ENCODE data around the gene TRAF4. TPM values are rescaled to one million over a fixed set of nuclear protein-coding genes. Genes with fewer than 3 reads are reported as not detected.

The TRAF4 gene
- total RNA-seq, 1 experiment from 2014 or later = 126 TPM

DNA sequence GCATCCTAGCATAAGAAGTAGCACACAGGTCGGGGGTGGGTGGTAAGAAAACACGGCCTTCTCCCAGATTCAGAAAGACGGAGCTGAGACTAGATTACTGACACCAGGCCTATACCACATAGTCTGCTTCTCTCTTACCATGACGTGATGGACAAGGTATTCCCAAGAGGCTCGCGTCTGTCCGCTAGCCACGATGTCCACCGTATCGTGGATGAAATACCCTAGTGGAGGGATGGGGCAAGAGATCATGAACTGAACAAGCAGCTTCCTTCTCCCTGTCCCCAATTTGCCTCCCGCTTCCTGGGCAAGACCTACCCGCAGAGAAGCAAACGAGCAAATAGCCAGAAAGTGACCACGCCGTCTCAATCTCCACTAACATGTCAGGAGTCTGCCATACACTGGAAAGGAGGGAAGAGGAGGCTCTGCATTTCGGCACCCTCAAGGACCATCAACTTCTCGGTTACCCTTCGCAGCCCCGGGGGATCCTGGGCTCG, 18.6 kb upstream of the TRAF4 start:
- TSS peak; percentile 35 for BruUV-seq (replicated peaks)
- H3K4me3 Mint-ChIP-seq (ENCODE audit: unreplicated experiment) = peak overlapping the region; percentile 91
- peak overlapping the region; percentile 87 for H3K27ac Mint-ChIP-seq (ENCODE audit: low read depth, unreplicated experiment)
- ChIA-PET POLR2A (interaction anchor here (0.7 to 18.0 kb wide), 25 partner anchors 10 to 867 kb away, joined by 3 to 1135 read pairs (median 5); partner anchors contain the start of genes BLTP2, DHRS13, FAM222B and FLOT2), CTCF (interaction anchor here (0.6 to 9.2 kb wide), 5 partner anchors 13 to 392 kb away, joined by 3 to 365 read pairs (median 4); partner anchors contain the start of genes PROCA1 and TRAF4)
- H3K9me3 Mint-ChIP-seq (ENCODE audit: unreplicated experiment) = no peaks in the 10 kb centered on the region
- no peak for TF ChIP-seq CTCF (IDR thresholded peaks at IDR 0.05; ENCODE audit: unreplicated experiment)
- peak; percentile 71 for DNase-seq (ENCODE audit: unreplicated experiment)
- no peaks in the 10 kb centered on the region for H3K27me3 Mint-ChIP-seq (ENCODE audit: insufficient read depth, unreplicated experiment)
- intact Hi-C loops (cut with micrococcal nuclease) = no loop called here
- H3K36me3 Mint-ChIP-seq (ENCODE audit: insufficient read depth, unreplicated experiment) = peaks cover 70% of the 10 kb centered on the region
- peaks cover 27% of the 10 kb centered on the region for H3K4me1 Mint-ChIP-seq (ENCODE audit: insufficient read depth, unreplicated experiment)

DNA sequence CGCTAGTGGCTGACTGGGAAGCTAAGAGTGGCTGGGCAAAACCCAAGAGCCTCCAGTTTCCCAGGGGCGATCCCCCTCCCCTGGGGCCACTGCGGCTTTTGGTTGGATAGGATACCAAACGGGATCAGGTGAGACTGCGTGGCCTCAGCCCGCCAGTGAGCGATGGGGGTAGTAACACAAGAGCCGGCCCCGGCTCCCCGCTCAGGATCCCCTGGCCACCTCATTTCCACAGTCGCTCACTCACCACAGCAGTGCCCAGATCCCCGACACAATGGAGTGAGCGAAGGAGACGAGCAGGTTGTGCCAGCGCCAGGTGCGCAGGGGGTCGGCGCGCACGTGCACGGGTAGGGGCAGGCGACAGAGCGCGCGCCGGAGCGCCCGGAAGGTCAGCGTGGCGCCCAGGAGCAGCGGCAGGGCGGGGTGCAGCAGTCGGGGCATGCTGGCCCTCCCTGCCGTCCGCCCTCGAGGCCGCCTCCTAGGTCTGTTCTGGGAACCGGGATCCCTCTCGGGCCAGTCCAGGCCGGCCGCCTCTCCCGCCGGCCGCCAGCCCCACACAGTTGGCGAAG, 18.1 kb upstream of the TRAF4 start:
- peaks cover 64% of the 10 kb centered on the region for H3K36me3 Mint-ChIP-seq (ENCODE audit: insufficient read depth, unreplicated experiment)
- peak; percentile 91 for DNase-seq (ENCODE audit: unreplicated experiment)
- ChIA-PET POLR2A (interaction anchor here (0.7 to 18.0 kb wide), 27 partner anchors 10 to 866 kb away, joined by 3 to 1135 read pairs (median 6); partner anchors contain the start of genes BLTP2, DHRS13, FAM222B and FLOT2), CTCF (interaction anchor here (0.5 to 9.2 kb wide), 17 partner anchors 9 to 393 kb away, joined by 3 to 365 read pairs (median 10); partner anchors contain the start of genes FLOT2 and TRAF4)
- H3K4me3 Mint-ChIP-seq (ENCODE audit: unreplicated experiment) = peak overlapping the region; percentile 91
- peak overlapping the region; percentile 87 for H3K27ac Mint-ChIP-seq (ENCODE audit: low read depth, unreplicated experiment)
- BruUV-seq (replicated peaks) = no TSS peak
- intact Hi-C loops (cut with micrococcal nuclease) = loop anchor here (1.0 to 2.0 kb wide), 3 partner anchors 154 to 227 kb away; partner anchors contain the start of gene DHRS13
- H3K27me3 Mint-ChIP-seq (ENCODE audit: insufficient read depth, unreplicated experiment) = no peaks in the 10 kb centered on the region
- H3K9me3 Mint-ChIP-seq (ENCODE audit: unreplicated experiment) = no peaks in the 10 kb centered on the region
- peaks cover 27% of the 10 kb centered on the region for H3K4me1 Mint-ChIP-seq (ENCODE audit: insufficient read depth, unreplicated experiment)
- TF ChIP-seq CTCF (IDR thresholded peaks at IDR 0.05; ENCODE audit: unreplicated experiment) = no peak

- BruUV-seq (replicated peaks) = no TSS peak
- POLR2A ChIA-PET = interaction anchor here (0.7 to 18.0 kb wide), 25 partner anchors 11 to 866 kb away, joined by 3 to 1135 read pairs (median 7); partner anchors contain the start of genes BLTP2, DHRS13, FAM222B and FLOT2
- peak; percentile 67 for DNase-seq (ENCODE audit: unreplicated experiment)
- H3K4me1 Mint-ChIP-seq (ENCODE audit: insufficient read depth, unreplicated experiment) = peaks cover 27% of the 10 kb centered on the region
- intact Hi-C loops (cut with micrococcal nuclease) = loop anchor here (1.0 to 2.0 kb wide), 3 partner anchors 153 to 226 kb away; partner anchors contain the start of gene DHRS13
- CTCF ChIA-PET = interaction anchor here (0.5 to 9.2 kb wide), 27 partner anchors 9 to 905 kb away, joined by 3 to 365 read pairs (median 6); partner anchors contain the start of genes FLOT2 and TRAF4
- no peaks in the 10 kb centered on the region for H3K9me3 Mint-ChIP-seq (ENCODE audit: unreplicated experiment)
- H3K4me3 Mint-ChIP-seq (ENCODE audit: unreplicated experiment) = peak within 1 kb of the TSS; percentile 91
- peaks cover 59% of the 10 kb centered on the region for H3K36me3 Mint-ChIP-seq (ENCODE audit: insufficient read depth, unreplicated experiment)
- H3K27ac Mint-ChIP-seq (ENCODE audit: low read depth, unreplicated experiment) = peak within 1 kb of the TSS; percentile 99
- no peaks in the 10 kb centered on the region for H3K27me3 Mint-ChIP-seq (ENCODE audit: insufficient read depth, unreplicated experiment)
- no peak for TF ChIP-seq CTCF (IDR thresholded peaks at IDR 0.05; ENCODE audit: unreplicated experiment)
These were observed 17.6 kb upstream of the TRAF4 start, which contains the start of gene TLCD1 for GRCh38 chr17:28726226-28726626. TSS of gene TLCD1 (minus strand) at chr17:28726233. CDS start at chr17:28726097, 136 bp downstream.

Measured in MCF 10A (cell line).